ENCODE data around the gene CEBPZOS. TPM values are rescaled to one million over a fixed set of nuclear protein-coding genes. Genes with fewer than 3 reads are reported as not detected.

The CEBPZOS gene
- total and polyA plus RNA-seq, 8 donors = 33.1 to 54.3 (median 51.1) TPM

- no peaks in the 10 kb centered on the region for H3K27me3 ChIP-seq
- ATAC-seq (no peak), DNase-seq (no peak)
- peaks cover 10 to 48% of the 10 kb centered on the region in 2 donors for H3K4me1 ChIP-seq
- TF ChIP-seq CTCF (IDR thresholded peaks at IDR 0.05) = no peak
- no peaks in the 10 kb centered on the region for H3K9me3 ChIP-seq
- H3K36me3 ChIP-seq = peaks cover 0 to 3% of the 10 kb centered on the region in 2 donors
- intact Hi-C loops (cut with DNase I) = no loop called here
- H3K27ac ChIP-seq = peak overlapping the region in 1 of 2 donors; percentile 87
- H3K4me3 ChIP-seq = peak overlapping the region in 1 of 2 donors; percentile 63
Measured at GRCh38 chr2:37154785-37155184, 41.5 kb upstream of the CEBPZOS start.

GRCh38 chr2:37156071-37156856 is 40.0 kb upstream of the CEBPZOS start:
- DNase-seq = peak in 3 of 4 donors; percentile 47 to 60 (median 54)
- ATAC-seq = peak; percentile 61
- H3K36me3 ChIP-seq = peaks cover 0 to 3% of the 10 kb centered on the region in 2 donors
- H3K27me3 ChIP-seq = no peaks in the 10 kb centered on the region
- H3K27ac ChIP-seq = peak overlapping the region; percentile 87 to 90
- TF ChIP-seq CTCF (IDR thresholded peaks at IDR 0.05) = no peak
- peak overlapping the region; percentile 63 to 82 for H3K4me3 ChIP-seq
- no peaks in the 10 kb centered on the region for H3K9me3 ChIP-seq
- intact Hi-C loops (cut with DNase I) = no loop called here
- H3K4me1 ChIP-seq = peaks cover 10 to 34% of the 10 kb centered on the region in 2 donors

- DNase-seq (peak; percentile 78 to 95 (median 88)), ATAC-seq (peak; percentile 94)
- Histone ChIP-seq H3K4me3 (peak within 1 kb of the TSS; percentile 63 to 82), H3K9me3 (no peaks in the 10 kb centered on the region), H3K36me3 (peaks cover 0 to 3% of the 10 kb centered on the region in 2 donors), H3K4me1 (peaks cover 10 to 32% of the 10 kb centered on the region in 2 donors), H3K27ac (peak within 1 kb of the TSS; percentile 87 to 90), H3K27me3 (no peaks in the 10 kb centered on the region)
- TF ChIP-seq CTCF (IDR thresholded peaks at IDR 0.05) = no peak
- intact Hi-C loops (cut with DNase I) = no loop called here
Measured at GRCh38 chr2:37156857-37157714, 39.2 kb upstream of the CEBPZOS start, which contains the start of gene EIF2AK2. Gene EIF2AK2, minus strand, starts transcription at chr2:37156980. Its CDS starts 9,174 bp downstream, at chr2:37147806.

GRCh38 chr2:37164757-37165156 is 31.5 kb upstream of the CEBPZOS start:
- Histone ChIP-seq H3K4me1 (peaks cover 0 to 9% of the 10 kb centered on the region in 2 donors), H3K4me3 (no peak overlapping the region), H3K27ac (no peak overlapping the region), H3K36me3 (no peaks in the 10 kb centered on the region), H3K27me3 (no peaks in the 10 kb centered on the region), H3K9me3 (peaks cover 0 to 16% of the 10 kb centered on the region in 2 donors)
- no peak for TF ChIP-seq CTCF (IDR thresholded peaks at IDR 0.05)
- no peak for ATAC-seq
- DNase-seq = no peak
- intact Hi-C loops (cut with DNase I) = no loop called here

Data from left lung (tissue), 10 donors.